SU-DHL-6 (cell line): ENCODE measurements around the gene HOXB5.

ENCODE experiments used
- H2AFZ ChIP-seq: fragments of 200-600 bp; sonication (generic); 2 replicates; pipeline ENCODE4 v1.6.1; 2014; ENCODE audit warnings: low read depth, mild to moderate bottlenecking, moderate library complexity, mixed read lengths, antibody characterized with exemption, low read length; ENCODE audit not compliant: severe bottlenecking
- H3F3A ChIP-seq: fragments of 200-600 bp; shearing (Covaris generic); 2 replicates; pipeline ENCODE4 v1.6.0; 2016; ENCODE audit warnings: antibody characterized with exemption, mild to moderate bottlenecking; ENCODE audit not compliant: insufficient read depth
- H3K27ac ChIP-seq: fragments of 200-600 bp; sonication (generic); 2 replicates; pipeline ENCODE4 v1.5.1; 2016; ENCODE audit warnings: low read depth, mild to moderate bottlenecking, low read length, moderate library complexity, mixed read lengths
- H3K27me3 ChIP-seq: fragments of 200-600 bp; sonication (generic), shearing (Covaris generic); 2 replicates; pipeline ENCODE4 v1.6.0; 2014; ENCODE audit warnings: mild to moderate bottlenecking, low read length
- H3K36me3 ChIP-seq: fragments of 200-600 bp; sonication (generic); 2 replicates; pipeline ENCODE4 v1.6.1; 2014; ENCODE audit warnings: mild to moderate bottlenecking, low read length, mixed read lengths
- H3K4me2 ChIP-seq: fragments of 300-600, 200-600 bp; shearing (Covaris generic), sonication (generic); 2 replicates; pipeline ENCODE4 v1.6.0; 2014; ENCODE audit warnings: low read length, low read depth, mild to moderate bottlenecking; ENCODE audit not compliant: poor library complexity, severe bottlenecking
- H3K4me3 ChIP-seq: fragments of 200-600 bp; sonication (generic); 2 replicates; pipeline ENCODE4 v1.5.1; 2014; ENCODE audit warnings: antibody characterized with exemption, low read length, mild to moderate bottlenecking, mixed read lengths; ENCODE audit not compliant: insufficient read depth, poor library complexity, severe bottlenecking
- H3K79me2 ChIP-seq: fragments of 200-600 bp; sonication (generic); 2 replicates; pipeline ENCODE4 v1.6.1; 2014; ENCODE audit warnings: mild to moderate bottlenecking, low read length, moderate library complexity; ENCODE audit not compliant: insufficient read depth
- H3K9ac ChIP-seq: fragments of 200-600 bp; sonication (generic); 2 replicates; pipeline ENCODE4 v1.7.0; 2014; ENCODE audit warnings: mild to moderate bottlenecking, low read length
- H3K9me2 ChIP-seq: fragments of 200-600 bp; sonication (generic); replicated peaks from 2 replicates; pipeline ENCODE4 v1.6.1; 2014; ENCODE audit warnings: low read length; ENCODE audit not compliant: insufficient read depth
- H3K9me3 ChIP-seq: fragments of 200-600 bp; sonication (generic); 2 replicates; pipeline ENCODE4 v1.6.1; 2014; ENCODE audit warnings: low read length, mixed read lengths; ENCODE audit not compliant: insufficient read depth
- H4K20me1 ChIP-seq: fragments of 200-600 bp; sonication (generic); 2 replicates; pipeline ENCODE4 v1.6.1; 2014; ENCODE audit warnings: low read depth, mild to moderate bottlenecking, antibody characterized with exemption, low read length, moderate library complexity, mixed read lengths
- EZH2phosphoT487 ChIP-seq: fragments of 200-600 bp; sonication (generic), shearing (Covaris generic); conservative IDR thresholded peaks from 2 replicates; pipeline ENCODE4 v1.6.1; 2018; ENCODE audit warnings: mild to moderate bottlenecking, antibody characterized with exemption, low read length, moderate library complexity, mixed read lengths
- TF ChIP-seq, protein P1 (sequence below): fragments of 200-600 bp; sonication (generic); IDR thresholded peaks from one replicate; pipeline ENCODE4 v1.5.1; 2017; ENCODE audit warnings: antibody characterized with exemption, mild to moderate bottlenecking, low read length, moderate library complexity; ENCODE audit not compliant: insufficient read depth, poor library complexity, severe bottlenecking

The HOXB5 gene

GRCh38 chr17:48553826-48554225 is 39.8 kb downstream of the HOXB5 start:
- no peak for TF ChIP-seq EZH2phosphoT487
- TF ChIP-seq, protein P1, sequence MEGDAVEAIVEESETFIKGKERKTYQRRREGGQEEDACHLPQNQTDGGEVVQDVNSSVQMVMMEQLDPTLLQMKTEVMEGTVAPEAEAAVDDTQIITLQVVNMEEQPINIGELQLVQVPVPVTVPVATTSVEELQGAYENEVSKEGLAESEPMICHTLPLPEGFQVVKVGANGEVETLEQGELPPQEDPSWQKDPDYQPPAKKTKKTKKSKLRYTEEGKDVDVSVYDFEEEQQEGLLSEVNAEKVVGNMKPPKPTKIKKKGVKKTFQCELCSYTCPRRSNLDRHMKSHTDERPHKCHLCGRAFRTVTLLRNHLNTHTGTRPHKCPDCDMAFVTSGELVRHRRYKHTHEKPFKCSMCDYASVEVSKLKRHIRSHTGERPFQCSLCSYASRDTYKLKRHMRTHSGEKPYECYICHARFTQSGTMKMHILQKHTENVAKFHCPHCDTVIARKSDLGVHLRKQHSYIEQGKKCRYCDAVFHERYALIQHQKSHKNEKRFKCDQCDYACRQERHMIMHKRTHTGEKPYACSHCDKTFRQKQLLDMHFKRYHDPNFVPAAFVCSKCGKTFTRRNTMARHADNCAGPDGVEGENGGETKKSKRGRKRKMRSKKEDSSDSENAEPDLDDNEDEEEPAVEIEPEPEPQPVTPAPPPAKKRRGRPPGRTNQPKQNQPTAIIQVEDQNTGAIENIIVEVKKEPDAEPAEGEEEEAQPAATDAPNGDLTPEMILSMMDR: no peak
- Histone ChIP-seq H3K27ac (no peak overlapping the region), H3K9me2 (no peaks in the 10 kb centered on the region), H4K20me1 (no peaks in the 10 kb centered on the region), H3K4me2 (no peak overlapping the region), H3K4me3 (no peak overlapping the region), H3K9me3 (no peaks in the 10 kb centered on the region), H3K79me2 (no peaks in the 10 kb centered on the region), H3F3A (no peaks in the 10 kb centered on the region), H3K27me3 (no peaks in the 10 kb centered on the region), H3K36me3 (no peaks in the 10 kb centered on the region), H3K9ac (no peak overlapping the region), H2AFZ (no peak overlapping the region)

DNA sequence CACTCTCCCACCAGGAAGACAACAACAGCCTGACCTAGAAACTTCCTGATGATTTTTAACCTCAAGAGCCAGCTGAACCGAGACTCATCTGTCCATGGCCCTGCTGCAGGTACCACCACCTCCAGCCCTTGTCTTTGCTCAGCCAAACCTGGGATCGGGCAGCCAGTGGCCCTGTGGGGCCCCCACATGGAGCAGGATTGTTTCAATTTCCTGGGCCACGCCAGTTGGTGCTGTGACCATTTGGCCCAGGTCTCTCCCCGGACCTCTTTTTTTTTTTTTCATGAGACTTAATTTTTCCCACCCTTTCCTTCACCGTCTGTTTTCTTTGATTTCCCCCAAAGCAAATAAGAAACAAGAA is 40.4 kb downstream of the HOXB5 start:
- Histone ChIP-seq H3K27me3 (no peaks in the 10 kb centered on the region), H3K9ac (no peak overlapping the region), H3K4me3 (no peak overlapping the region), H3K9me2 (no peaks in the 10 kb centered on the region), H3K27ac (no peak overlapping the region), H3K36me3 (no peaks in the 10 kb centered on the region), H3K4me2 (no peak overlapping the region), H3F3A (no peaks in the 10 kb centered on the region), H3K79me2 (no peaks in the 10 kb centered on the region), H3K9me3 (no peaks in the 10 kb centered on the region), H4K20me1 (no peaks in the 10 kb centered on the region), H2AFZ (no peak overlapping the region)
- no peak for TF ChIP-seq EZH2phosphoT487
- TF ChIP-seq, protein P1: no peak

GRCh38 chr17:48552466-48553189 is 41.0 kb downstream of the HOXB5 start:
- Histone ChIP-seq H3K9me2 (no peaks in the 10 kb centered on the region), H3K36me3 (no peaks in the 10 kb centered on the region), H3K9me3 (no peaks in the 10 kb centered on the region), H3K9ac (no peak overlapping the region), H3K4me3 (no peak overlapping the region), H2AFZ (no peak overlapping the region), H3K79me2 (no peaks in the 10 kb centered on the region), H3K27ac (no peak overlapping the region), H3F3A (no peaks in the 10 kb centered on the region), H4K20me1 (no peaks in the 10 kb centered on the region), H3K27me3 (no peaks in the 10 kb centered on the region), H3K4me2 (no peak overlapping the region)
- TF ChIP-seq, protein P1: no peak
- TF ChIP-seq EZH2phosphoT487: no peak
